MCF 10A (cell line): ENCODE data around the gene GPATCH2L. TPM values are rescaled to one million over a fixed set of nuclear protein-coding genes. Genes with fewer than 3 reads are reported as not detected.

Source experiments
- BruUV-seq: library from RNA; stranded (reverse); fragments of 400-500 nt; replicated peaks from 2 replicates; lab custom pipeline; 2021; lab: Mats Ljungman, UMichigan
- CTCF ChIA-PET: fragments of 300-600 bp; sonication (Branson Sonifier 250); formaldehyde crosslinking; extraction: SDS; loops from one replicate; lab custom pipeline; 2021; ENCODE audit warnings: antibody characterized with exemption, inconsistent platforms; lab: Yijun Ruan, JAX
- POLR2A ChIA-PET: fragments of 300-600, 350-650 bp; sonication (Branson Sonifier 250); formaldehyde crosslinking; extraction: SDS; loops from one replicate; lab custom pipeline; 2020; ENCODE audit warnings: antibody characterized with exemption, inconsistent platforms; lab: Yijun Ruan, JAX
- DNase-seq: peaks from one replicate; pipeline ENCODE4 v3.0.0-alpha.2; 2018; ENCODE audit not compliant: unreplicated experiment
- H3K27ac Mint-ChIP-seq: one replicate; pipeline ENCODE4 v1.8.0; 2022; ENCODE audit warnings: mild to moderate bottlenecking, low read depth, mixed read lengths; ENCODE audit not compliant: unreplicated experiment
- H3K27me3 Mint-ChIP-seq: one replicate; pipeline ENCODE4 v1.8.0; 2022; ENCODE audit warnings: mixed read lengths; ENCODE audit not compliant: insufficient read depth, unreplicated experiment
- H3K36me3 Mint-ChIP-seq: one replicate; pipeline ENCODE4 v1.8.0; 2022; ENCODE audit warnings: mild to moderate bottlenecking, moderate library complexity, mixed read lengths; ENCODE audit not compliant: insufficient read depth, unreplicated experiment
- H3K4me1 Mint-ChIP-seq: one replicate; pipeline ENCODE4 v1.8.0; 2022; ENCODE audit warnings: mixed read lengths; ENCODE audit not compliant: insufficient read depth, unreplicated experiment
- H3K4me3 Mint-ChIP-seq: one replicate; pipeline ENCODE4 v1.8.0; 2022; ENCODE audit warnings: mild to moderate bottlenecking, moderate library complexity, mixed read lengths; ENCODE audit not compliant: unreplicated experiment
- H3K9me3 Mint-ChIP-seq: one replicate; pipeline ENCODE4 v1.8.0; 2022; ENCODE audit warnings: mixed read lengths; ENCODE audit not compliant: unreplicated experiment
- CTCF ChIP-seq: fragments of 200-600 bp; IDR thresholded peaks from one replicate; pipeline ENCODE4 v1.8.0; 2022; ENCODE audit warnings: antibody characterized with exemption, mild to moderate bottlenecking; ENCODE audit not compliant: unreplicated experiment
- intact Hi-C: fragments of 100-400 bp; cut with micrococcal nuclease; formaldehyde crosslinking; loops from 2 replicates; pipeline ENCODE4 v1.14.1; 2022
- total RNA-seq: library from RNA; stranded (reverse); gene quantifications from 2 replicates; pipeline ENCODE4 v1.2.3, GENCODE V29; 2022

Gene GPATCH2L
- total RNA-seq, 1 experiment from 2014 or later: 57.4 TPM

GRCh38 chr14:76237349-76237990, 85.7 kb downstream of the GPATCH2L start:
- ChIA-PET CTCF (no interaction called here), POLR2A (no interaction called here)
- no TSS peak for BruUV-seq
- H3K36me3 Mint-ChIP-seq: peaks cover 12% of the 10 kb centered on the region
- H3K9me3 Mint-ChIP-seq: no peaks in the 10 kb centered on the region
- H3K27me3 Mint-ChIP-seq: no peaks in the 10 kb centered on the region
- no peak overlapping the region for H3K27ac Mint-ChIP-seq
- H3K4me3 Mint-ChIP-seq: no peak overlapping the region
- intact Hi-C loops: no loop called here
- DNase-seq: no peak
- TF ChIP-seq CTCF: no peak
- H3K4me1 Mint-ChIP-seq: no peaks in the 10 kb centered on the region

- Mint-ChIP-seq H3K4me1 (peaks cover 6% of the 10 kb centered on the region), H3K4me3 (no peak overlapping the region), H3K36me3 (peaks cover 13% of the 10 kb centered on the region), H3K27me3 (no peaks in the 10 kb centered on the region), H3K9me3 (peaks cover 8% of the 10 kb centered on the region), H3K27ac (no peak overlapping the region)
- no peak for DNase-seq
- ChIA-PET POLR2A (no interaction called here), CTCF (no interaction called here)
- BruUV-seq: no TSS peak
- intact Hi-C loops: no loop called here
- TF ChIP-seq CTCF: no peak
Observed at GRCh38 chr14:76245097-76245496, 93.4 kb downstream of the GPATCH2L start.

GRCh38 chr14:76250302-76250701, 98.6 kb downstream of the GPATCH2L start:
- DNase-seq: no peak
- intact Hi-C loops: no loop called here
- ChIA-PET CTCF (no interaction called here), POLR2A (no interaction called here)
- no peak for TF ChIP-seq CTCF
- BruUV-seq: no TSS peak
- H3K27ac Mint-ChIP-seq: no peak overlapping the region
- H3K27me3 Mint-ChIP-seq: no peaks in the 10 kb centered on the region
- H3K36me3 Mint-ChIP-seq: peaks cover 6% of the 10 kb centered on the region
- H3K4me3 Mint-ChIP-seq: no peak overlapping the region
- no peaks in the 10 kb centered on the region for H3K4me1 Mint-ChIP-seq
- H3K9me3 Mint-ChIP-seq: no peaks in the 10 kb centered on the region

- intact Hi-C loops: no loop called here
Observed at GRCh38 chr14:76252471-76252870, 100.7 kb downstream of the GPATCH2L start.

More at GRCh38 chr14:76252471-76252870, 100.7 kb downstream of the GPATCH2L start:
- POLR2A ChIA-PET: no interaction called here
- DNase-seq: no peak
- Mint-ChIP-seq H3K27me3 (no peaks in the 10 kb centered on the region), H3K36me3 (no peaks in the 10 kb centered on the region), H3K4me3 (no peak overlapping the region), H3K27ac (no peak overlapping the region), H3K4me1 (no peaks in the 10 kb centered on the region), H3K9me3 (no peaks in the 10 kb centered on the region)
- CTCF ChIA-PET: no interaction called here
- TF ChIP-seq CTCF: no peak
- BruUV-seq: no TSS peak
